ENCODE measurements around the gene KCNMA1. TPM values are rescaled to one million over a fixed set of nuclear protein-coding genes. Genes with fewer than 3 reads are reported as not detected.

Gene KCNMA1
- total and polyA plus RNA-seq, 2 donors (not counting 1 experiment from before 2014, with no cell fraction given), result 0.82 to 3.1 TPM

DNA sequence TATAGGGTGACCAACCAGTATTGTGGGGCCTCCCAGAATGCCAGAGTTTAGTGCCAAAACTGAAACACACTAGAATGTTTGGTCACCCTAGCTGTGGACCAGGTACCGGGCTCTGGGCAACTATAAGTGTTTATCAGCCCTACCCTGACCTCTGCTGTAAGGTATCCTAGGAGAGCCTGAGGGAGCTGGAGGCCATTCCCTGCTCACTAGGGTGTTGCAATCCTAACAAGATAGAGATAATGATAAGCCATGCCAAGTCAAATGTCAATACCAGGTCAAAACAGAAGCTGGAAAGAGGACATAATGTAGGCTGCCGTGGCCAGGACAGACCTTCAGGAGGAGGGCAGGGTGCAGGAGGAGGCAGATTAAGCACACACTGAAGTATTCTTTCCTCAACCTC is 151.8 kb downstream of the KCNMA1 start:
- H2AFZ ChIP-seq (ENCODE audit: insufficient read depth, low read depth, low read length, poor library complexity, severe bottlenecking), result no peak overlapping the region
- Mint-ChIP-seq H3K4me3 (no peak overlapping the region), H3K27me3 (no peaks in the 10 kb centered on the region), H3K27ac (no peak overlapping the region), H3K9me3 (ENCODE audit: insufficient read depth) (no peaks in the 10 kb centered on the region), H3K4me1 (no peaks in the 10 kb centered on the region)
- DNase-seq, result no peak
- H3K9ac ChIP-seq (ENCODE audit: low read length), result no peak overlapping the region
- no peaks in the 10 kb centered on the region for H4K20me1 ChIP-seq (ENCODE audit: control insufficient read depth, insufficient read depth, low read length, poor library complexity, severe bottlenecking)
- no peaks in the 10 kb centered on the region for H3K27me3 ChIP-seq (replicated peaks in 1 of 4; ENCODE audit: control extremely low read depth in 1 of 4, control insufficient read depth in 3 of 4, insufficient read depth in 4 of 4, low read length in 3 of 4)
- CTCF ChIA-PET, result no interaction called here
- POLR2A ChIA-PET, result no interaction called here
- no peaks in the 10 kb centered on the region for H3K36me3 ChIP-seq (replicated peaks in 1 of 2; ENCODE audit: control extremely low read depth in 1 of 2, control insufficient read depth in 1 of 2, extremely low read depth in 1 of 2, insufficient read depth in 2 of 2, low read length in 1 of 2)
- no peak overlapping the region for H3K4me2 ChIP-seq (replicated peaks; ENCODE audit: low read depth, low read length, poor library complexity, severe bottlenecking)
- no peak overlapping the region for H3K27ac ChIP-seq (ENCODE audit: low read length in 2 of 2)
- H3K4me3 ChIP-seq (ENCODE audit: control extremely low read depth in 1 of 5, extremely low read depth in 1 of 5, insufficient read depth in 1 of 5, low read depth in 2 of 5, low read length in 4 of 5), result no peak overlapping the region
- intact Hi-C loops (cut with micrococcal nuclease), result no loop called here
- H3K79me2 ChIP-seq (ENCODE audit: control insufficient read depth, insufficient read depth, low read length), result no peaks in the 10 kb centered on the region
- WGBS (ENCODE audit: insufficient coverage), result 88% methylated on average over 1 of the region's 2 CpGs
- no peak for ATAC-seq (ENCODE audit: low read depth)
- H3K4me1 ChIP-seq (ENCODE audit: control insufficient read depth in 2 of 2, insufficient read depth in 2 of 2, low read length in 2 of 2), result no peaks in the 10 kb centered on the region
- H3K9me3 ChIP-seq (ENCODE audit: control extremely low read depth in 1 of 3, control insufficient read depth in 2 of 3, insufficient read depth in 1 of 3, low read length in 2 of 3), result no peaks in the 10 kb centered on the region
- TF ChIP-seq, protein P1, sequence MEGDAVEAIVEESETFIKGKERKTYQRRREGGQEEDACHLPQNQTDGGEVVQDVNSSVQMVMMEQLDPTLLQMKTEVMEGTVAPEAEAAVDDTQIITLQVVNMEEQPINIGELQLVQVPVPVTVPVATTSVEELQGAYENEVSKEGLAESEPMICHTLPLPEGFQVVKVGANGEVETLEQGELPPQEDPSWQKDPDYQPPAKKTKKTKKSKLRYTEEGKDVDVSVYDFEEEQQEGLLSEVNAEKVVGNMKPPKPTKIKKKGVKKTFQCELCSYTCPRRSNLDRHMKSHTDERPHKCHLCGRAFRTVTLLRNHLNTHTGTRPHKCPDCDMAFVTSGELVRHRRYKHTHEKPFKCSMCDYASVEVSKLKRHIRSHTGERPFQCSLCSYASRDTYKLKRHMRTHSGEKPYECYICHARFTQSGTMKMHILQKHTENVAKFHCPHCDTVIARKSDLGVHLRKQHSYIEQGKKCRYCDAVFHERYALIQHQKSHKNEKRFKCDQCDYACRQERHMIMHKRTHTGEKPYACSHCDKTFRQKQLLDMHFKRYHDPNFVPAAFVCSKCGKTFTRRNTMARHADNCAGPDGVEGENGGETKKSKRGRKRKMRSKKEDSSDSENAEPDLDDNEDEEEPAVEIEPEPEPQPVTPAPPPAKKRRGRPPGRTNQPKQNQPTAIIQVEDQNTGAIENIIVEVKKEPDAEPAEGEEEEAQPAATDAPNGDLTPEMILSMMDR (IDR thresholded peaks at IDR 0.05), result no peak
- no peak for TF ChIP-seq EZH2 (IDR thresholded peaks at IDR 0.05; ENCODE audit: borderline replicate concordance, insufficient read depth, low read depth, low read length, poor library complexity, severe bottlenecking)

DNA sequence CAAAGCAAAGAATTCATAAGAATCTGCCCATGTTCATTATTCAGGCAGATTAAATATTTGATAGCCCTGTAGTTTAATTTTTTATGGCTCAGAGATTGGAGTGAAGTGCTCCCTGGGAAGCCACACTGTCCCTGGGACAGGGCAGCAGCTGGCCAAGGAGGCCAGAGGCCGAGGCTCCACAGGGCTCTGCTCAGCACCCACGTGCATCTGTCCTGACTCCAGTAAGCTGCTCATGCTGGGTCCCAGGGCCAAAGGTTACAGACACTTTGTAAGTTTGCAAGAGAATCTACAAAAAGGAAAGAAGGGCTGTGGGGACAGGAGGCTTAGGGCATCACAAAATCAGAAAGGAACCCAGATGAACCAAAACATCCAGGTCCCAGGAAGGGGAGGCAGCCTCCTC is 155.5 kb downstream of the KCNMA1 start:
- H3K9me3 Mint-ChIP-seq (ENCODE audit: insufficient read depth), result no peaks in the 10 kb centered on the region

More for the DNA sequence above, 155.5 kb downstream of the KCNMA1 start:
- Histone ChIP-seq H3K4me2 (replicated peaks; ENCODE audit: low read depth, low read length, poor library complexity, severe bottlenecking) (no peak overlapping the region), H3K4me3 (ENCODE audit: control extremely low read depth in 1 of 5, extremely low read depth in 1 of 5, insufficient read depth in 1 of 5, low read depth in 2 of 5, low read length in 4 of 5) (no peak overlapping the region), H3K9me3 (ENCODE audit: control extremely low read depth in 1 of 3, control insufficient read depth in 2 of 3, insufficient read depth in 1 of 3, low read length in 2 of 3) (no peaks in the 10 kb centered on the region), H3K9ac (ENCODE audit: low read length) (no peak overlapping the region), H4K20me1 (ENCODE audit: control insufficient read depth, insufficient read depth, low read length, poor library complexity, severe bottlenecking) (no peaks in the 10 kb centered on the region), H3K4me1 (ENCODE audit: control insufficient read depth in 2 of 2, insufficient read depth in 2 of 2, low read length in 2 of 2) (no peaks in the 10 kb centered on the region), H3K27me3 (replicated peaks in 1 of 4; ENCODE audit: control extremely low read depth in 1 of 4, control insufficient read depth in 3 of 4, insufficient read depth in 4 of 4, low read length in 3 of 4) (no peaks in the 10 kb centered on the region), H2AFZ (ENCODE audit: insufficient read depth, low read depth, low read length, poor library complexity, severe bottlenecking) (no peak overlapping the region), H3K36me3 (replicated peaks in 1 of 2; ENCODE audit: control extremely low read depth in 1 of 2, control insufficient read depth in 1 of 2, extremely low read depth in 1 of 2, insufficient read depth in 2 of 2, low read length in 1 of 2) (no peaks in the 10 kb centered on the region), H3K79me2 (ENCODE audit: control insufficient read depth, insufficient read depth, low read length) (no peaks in the 10 kb centered on the region), H3K27ac (ENCODE audit: low read length in 2 of 2) (no peak overlapping the region)
- POLR2A ChIA-PET, result no interaction called here
- Mint-ChIP-seq H3K4me3 (no peak overlapping the region), H3K4me1 (no peaks in the 10 kb centered on the region), H3K27me3 (no peaks in the 10 kb centered on the region), H3K27ac (no peak overlapping the region)
- DNase-seq (no peak), ATAC-seq (ENCODE audit: low read depth) (no peak)
- TF ChIP-seq, protein P1 (IDR thresholded peaks at IDR 0.05), result no peak
- TF ChIP-seq EZH2 (IDR thresholded peaks at IDR 0.05; ENCODE audit: borderline replicate concordance, insufficient read depth, low read depth, low read length, poor library complexity, severe bottlenecking), result no peak
- CTCF ChIA-PET, result no interaction called here
- 78% methylated on average over 2 of the region's 2 CpGs for WGBS (ENCODE audit: insufficient coverage)
- intact Hi-C loops (cut with micrococcal nuclease), result no loop called here

Measured in B cell (primary cell).